Measurements from ENCODE around the gene SLC19A1. TPM values are rescaled to one million over a fixed set of nuclear protein-coding genes. Genes with fewer than 3 reads are reported as not detected.

SLC19A1 gene
- total and polyA plus RNA-seq, 2 donors from 2014 or later, result 5.1 to 7.2 TPM

DNA sequence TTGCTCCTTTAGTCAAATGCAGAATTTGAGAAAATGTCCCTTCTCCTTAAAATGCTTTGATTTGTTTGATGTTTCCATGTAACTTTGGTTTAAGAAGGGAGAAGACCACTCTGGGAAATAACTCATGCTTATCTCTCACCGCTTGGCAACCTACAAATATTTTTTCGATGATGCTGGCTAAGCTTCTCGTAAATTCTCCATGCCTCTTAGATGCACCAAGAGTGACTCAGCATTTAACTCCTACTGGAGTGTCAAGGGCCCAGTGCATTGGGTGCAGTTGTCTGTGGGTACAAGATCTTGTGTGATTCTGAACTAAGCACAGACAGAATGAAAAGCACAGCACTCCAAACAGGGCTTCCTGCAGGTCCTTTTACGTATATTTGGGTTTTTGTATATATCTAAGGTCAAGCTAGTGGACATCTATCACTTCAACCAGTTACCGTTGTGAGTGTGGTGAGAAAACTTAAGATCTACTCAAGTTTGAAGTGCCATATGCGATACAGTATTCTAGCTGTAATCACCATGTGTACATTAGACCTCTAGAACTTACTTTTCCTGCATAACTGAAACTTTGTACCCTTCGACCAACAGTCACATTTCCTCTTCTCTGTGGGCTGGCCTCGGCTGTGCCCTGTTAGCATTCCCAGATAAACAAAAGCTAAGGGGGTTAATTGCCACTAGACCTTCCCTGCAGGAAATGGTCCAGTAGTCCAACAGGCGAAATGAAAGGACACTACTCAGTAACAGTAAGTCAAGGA lies 81.5 kb downstream of the SLC19A1 start:
- H3K9me3 ChIP-seq (ENCODE audit: control insufficient read depth in 2 of 3, insufficient read depth in 1 of 3, low read length in 3 of 3), result peaks cover 0 to 6% (median 0%) of the 10 kb centered on the region in 3 donors
- TF ChIP-seq, protein P1, sequence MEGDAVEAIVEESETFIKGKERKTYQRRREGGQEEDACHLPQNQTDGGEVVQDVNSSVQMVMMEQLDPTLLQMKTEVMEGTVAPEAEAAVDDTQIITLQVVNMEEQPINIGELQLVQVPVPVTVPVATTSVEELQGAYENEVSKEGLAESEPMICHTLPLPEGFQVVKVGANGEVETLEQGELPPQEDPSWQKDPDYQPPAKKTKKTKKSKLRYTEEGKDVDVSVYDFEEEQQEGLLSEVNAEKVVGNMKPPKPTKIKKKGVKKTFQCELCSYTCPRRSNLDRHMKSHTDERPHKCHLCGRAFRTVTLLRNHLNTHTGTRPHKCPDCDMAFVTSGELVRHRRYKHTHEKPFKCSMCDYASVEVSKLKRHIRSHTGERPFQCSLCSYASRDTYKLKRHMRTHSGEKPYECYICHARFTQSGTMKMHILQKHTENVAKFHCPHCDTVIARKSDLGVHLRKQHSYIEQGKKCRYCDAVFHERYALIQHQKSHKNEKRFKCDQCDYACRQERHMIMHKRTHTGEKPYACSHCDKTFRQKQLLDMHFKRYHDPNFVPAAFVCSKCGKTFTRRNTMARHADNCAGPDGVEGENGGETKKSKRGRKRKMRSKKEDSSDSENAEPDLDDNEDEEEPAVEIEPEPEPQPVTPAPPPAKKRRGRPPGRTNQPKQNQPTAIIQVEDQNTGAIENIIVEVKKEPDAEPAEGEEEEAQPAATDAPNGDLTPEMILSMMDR (IDR thresholded peaks at IDR 0.05; ENCODE audit: borderline replicate concordance, extremely low read depth, insufficient read depth), result no peak
- H3K27ac ChIP-seq (ENCODE audit: low read depth in 2 of 2, low read length in 2 of 2), result no peak overlapping the region
- H3K36me3 ChIP-seq (ENCODE audit: control insufficient read depth in 2 of 3, insufficient read depth in 3 of 3, low read length in 3 of 3), result no peaks in the 10 kb centered on the region
- FAIRE-seq (no peak), DNase-seq (no peak)
- no peaks in the 10 kb centered on the region for H3K27me3 ChIP-seq (ENCODE audit: control insufficient read depth, insufficient read depth, low read length)
- no peak overlapping the region for H3K4me3 ChIP-seq (ENCODE audit: low read length in 3 of 3)
- intact Hi-C loops (cut with DNase I), result no loop called here
- H3K9ac ChIP-seq (ENCODE audit: low read length in 3 of 3), result no peak overlapping the region
- peaks cover 0 to 8% (median 3%) of the 10 kb centered on the region in 3 donors for H3K4me1 ChIP-seq (ENCODE audit: control insufficient read depth in 2 of 3, insufficient read depth in 2 of 3, low read depth in 1 of 3, low read length in 3 of 3)

DNA sequence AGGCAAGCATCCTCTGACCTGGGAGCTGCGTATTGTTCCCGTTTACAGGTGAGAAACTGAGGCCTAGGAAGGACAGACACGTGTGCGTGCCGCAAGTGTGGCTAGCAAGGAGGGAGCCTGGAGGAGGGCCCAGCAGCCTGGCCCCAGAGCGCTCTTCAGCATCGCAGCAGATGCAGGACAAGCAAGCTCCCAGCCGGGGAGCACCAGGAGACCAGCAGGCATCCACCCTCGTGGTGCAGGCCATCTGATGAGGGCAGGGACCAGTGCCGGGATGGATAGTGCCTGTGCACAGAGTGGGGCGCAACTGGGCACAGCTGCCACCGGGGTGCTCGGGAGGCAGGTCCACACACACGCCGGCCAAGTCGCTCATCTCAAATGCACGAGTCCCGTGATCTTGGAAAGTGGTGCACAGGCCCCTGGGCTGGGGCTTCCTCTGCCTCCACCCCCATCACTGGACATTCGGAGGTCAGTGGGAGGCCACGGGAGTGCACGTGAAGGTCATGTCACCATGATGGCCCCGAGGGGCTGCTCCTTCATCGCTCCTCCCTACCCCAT lies 82.2 kb downstream of the SLC19A1 start:
- TF ChIP-seq, protein P1 (IDR thresholded peaks at IDR 0.05; ENCODE audit: borderline replicate concordance, extremely low read depth, insufficient read depth), result no peak
- Histone ChIP-seq H3K4me3 (ENCODE audit: low read length in 3 of 3) (no peak overlapping the region), H3K27ac (ENCODE audit: low read depth in 2 of 2, low read length in 2 of 2) (no peak overlapping the region), H3K4me1 (ENCODE audit: control insufficient read depth in 2 of 3, insufficient read depth in 2 of 3, low read depth in 1 of 3, low read length in 3 of 3) (peaks cover 0 to 9% (median 8%) of the 10 kb centered on the region in 3 donors), H3K9me3 (ENCODE audit: control insufficient read depth in 2 of 3, insufficient read depth in 1 of 3, low read length in 3 of 3) (peaks cover 0 to 6% (median 0%) of the 10 kb centered on the region in 3 donors), H3K27me3 (ENCODE audit: control insufficient read depth, insufficient read depth, low read length) (no peaks in the 10 kb centered on the region), H3K9ac (ENCODE audit: low read length in 3 of 3) (no peak overlapping the region), H3K36me3 (ENCODE audit: control insufficient read depth in 2 of 3, insufficient read depth in 3 of 3, low read length in 3 of 3) (no peaks in the 10 kb centered on the region)
- DNase-seq (peak in 1 of 5 donors; percentile 63), FAIRE-seq (no peak)
- intact Hi-C loops (cut with DNase I), result no loop called here

DNA sequence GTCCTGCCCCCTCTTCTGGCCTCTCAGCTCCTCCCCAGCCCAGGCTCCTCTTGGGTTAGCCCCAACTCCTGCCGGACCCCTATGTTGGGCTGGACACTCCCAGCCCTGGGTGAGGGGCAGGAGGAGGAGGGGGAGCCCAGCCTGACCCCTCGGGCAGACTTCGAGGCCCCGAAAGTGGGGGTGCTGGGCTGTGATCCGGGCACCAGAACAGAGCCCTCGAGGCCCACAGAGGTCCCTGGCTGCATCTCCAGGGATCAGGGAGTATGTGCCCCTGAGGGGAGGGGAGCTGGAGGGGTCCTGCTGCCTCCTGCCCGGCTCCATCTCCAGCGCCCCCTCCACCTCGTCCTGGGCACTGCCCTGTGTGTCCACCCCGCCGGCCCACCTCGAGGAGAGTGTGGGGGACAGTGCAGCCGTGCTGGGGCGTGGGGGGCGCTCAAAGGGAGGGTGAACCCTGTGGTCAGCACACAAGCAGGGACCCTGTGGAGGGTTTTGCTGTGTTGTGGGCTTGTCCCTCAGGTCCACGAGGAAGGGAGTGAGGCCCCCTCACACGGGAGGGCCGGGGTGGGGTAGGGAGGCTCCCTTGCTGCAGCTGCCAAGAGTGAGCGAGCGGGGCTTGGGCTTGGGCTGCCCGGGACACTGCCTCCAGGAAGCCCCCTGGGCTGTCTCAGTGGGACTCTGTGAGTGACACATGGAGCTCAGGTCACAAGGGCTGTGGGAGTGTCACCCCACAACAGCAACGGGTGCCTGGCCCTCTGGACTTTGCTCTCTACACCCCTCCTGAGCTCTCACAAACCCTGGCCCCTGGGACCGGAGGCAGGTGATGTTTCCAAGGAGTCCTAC lies 82.8 kb downstream of the SLC19A1 start:
- no peak overlapping the region for H3K4me3 ChIP-seq (ENCODE audit: low read length in 3 of 3)
- FAIRE-seq (no peak), DNase-seq (peak in 1 of 5 donors; percentile 72)

More for the DNA sequence above, 82.8 kb downstream of the SLC19A1 start:
- no peak overlapping the region for H3K27ac ChIP-seq (ENCODE audit: low read depth in 2 of 2, low read length in 2 of 2)
- H3K9ac ChIP-seq (ENCODE audit: low read length in 3 of 3), result no peak overlapping the region
- TF ChIP-seq, protein P1 (IDR thresholded peaks at IDR 0.05; ENCODE audit: borderline replicate concordance, extremely low read depth, insufficient read depth), result no peak
- H3K9me3 ChIP-seq (ENCODE audit: control insufficient read depth in 2 of 3, insufficient read depth in 1 of 3, low read length in 3 of 3), result peaks cover 0 to 6% (median 0%) of the 10 kb centered on the region in 3 donors
- intact Hi-C loops (cut with DNase I), result no loop called here
- peaks cover 0 to 16% (median 13%) of the 10 kb centered on the region in 3 donors for H3K4me1 ChIP-seq (ENCODE audit: control insufficient read depth in 2 of 3, insufficient read depth in 2 of 3, low read depth in 1 of 3, low read length in 3 of 3)
- no peaks in the 10 kb centered on the region for H3K27me3 ChIP-seq (ENCODE audit: control insufficient read depth, insufficient read depth, low read length)
- no peaks in the 10 kb centered on the region for H3K36me3 ChIP-seq (ENCODE audit: control insufficient read depth in 2 of 3, insufficient read depth in 3 of 3, low read length in 3 of 3)

All from kidney (tissue), 14 donors.